CD14-positive monocyte (primary cell): Measurements from ENCODE around the gene MFN2. TPM values are rescaled to one million over a fixed set of nuclear protein-coding genes. Genes with fewer than 3 reads are reported as not detected.
A peak's percentile ranks its signal among the peaks of the same experiment; 100 is the strongest.

Source experiments
- DNase-seq, 3 donors: peaks; one replicate each; pipeline ENCODE4 v3.0.0-alpha.2; 2011 to 2022
- H2AFZ ChIP-seq: 2 replicates; pipeline ENCODE4 v1.6.0; 2012; ENCODE audit warnings: mild to moderate bottlenecking, low read depth, low read length, inconsistent platforms; ENCODE audit not compliant: insufficient read depth, poor library complexity, severe bottlenecking
- H3K27ac ChIP-seq, 2 donors: 1 replicate in 1 of 2; 2 replicates in 1 of 2; pipeline ENCODE4 v1.5.1; 2012 to 2013; ENCODE audit warnings: low read length in 2 of 2, control low read depth in 1 of 2, inconsistent platforms in 1 of 2, low read depth in 1 of 2, mild to moderate bottlenecking in 1 of 2
- H3K27me3 ChIP-seq, 2 donors: one replicate each; pipeline versions ENCODE4 v1.6.0 to v1.6.1; 2011 to 2013; ENCODE audit warnings: low read length in 2 of 2; ENCODE audit not compliant: control insufficient read depth in 2 of 2, insufficient read depth in 2 of 2
- H3K36me3 ChIP-seq, 2 donors: replicated peaks in 1 of 2; 1 replicate in 1 of 2; 2 replicates in 1 of 2; pipeline versions ENCODE4 v1.5.1 to v1.6.1; 2012 to 2013; ENCODE audit warnings: low read length in 2 of 2, control low read depth in 1 of 2, inconsistent platforms in 1 of 2, mild to moderate bottlenecking in 1 of 2; ENCODE audit not compliant: insufficient read depth in 2 of 2, control insufficient read depth in 1 of 2
- H3K4me1 ChIP-seq, 2 donors: 1 replicate in 1 of 2; 2 replicates in 1 of 2; pipeline versions ENCODE4 v1.5.1 to v1.6.1; 2012 to 2013; ENCODE audit warnings: low read length in 2 of 2, control low read depth in 1 of 2, inconsistent platforms in 1 of 2, mild to moderate bottlenecking in 1 of 2, moderate library complexity in 1 of 2; ENCODE audit not compliant: insufficient read depth in 2 of 2, control insufficient read depth in 1 of 2
- H3K4me2 ChIP-seq: replicated peaks from 2 replicates; pipeline ENCODE3; 2012; ENCODE audit warnings: low read length, moderate library complexity, mild to moderate bottlenecking; ENCODE audit not compliant: poor library complexity, severe bottlenecking; ENCODE audit errors: extremely low read depth
- H3K4me3 ChIP-seq, 3 experiments: fragments of 200-600 bp in 1 of 3; sonication (generic) in 1 of 3; replicated peaks in 1 of 3; 1 replicate in 2 of 3; 2 replicates in 1 of 3; pipeline ENCODE4 v1.5.1; 2011 to 2013; ENCODE audit warnings: low read length in 3 of 3, mild to moderate bottlenecking in 3 of 3, control low read depth in 2 of 3, low read depth in 2 of 3, inconsistent platforms in 1 of 3, moderate library complexity in 1 of 3
- H3K79me2 ChIP-seq: 2 replicates; pipeline ENCODE4 v1.6.0; 2012; ENCODE audit warnings: mild to moderate bottlenecking, control low read depth, inconsistent platforms, low read length, moderate library complexity; ENCODE audit not compliant: insufficient read depth
- H3K9ac ChIP-seq: 2 replicates; pipeline ENCODE4 v1.6.0; 2017; ENCODE audit warnings: low read length, mild to moderate bottlenecking; ENCODE audit not compliant: insufficient read depth, poor library complexity, severe bottlenecking
- H3K9me3 ChIP-seq, 2 donors: replicated peaks in 1 of 2; 1 replicate in 1 of 2; 2 replicates in 1 of 2; pipeline versions ENCODE4 v1.5.1 to v1.6.1; 2012 to 2013; ENCODE audit warnings: low read length in 2 of 2, control low read depth in 1 of 2; ENCODE audit not compliant: control insufficient read depth in 1 of 2, insufficient read depth in 1 of 2
- H4K20me1 ChIP-seq: 2 replicates; pipeline ENCODE4 v1.6.0; 2012; ENCODE audit warnings: mild to moderate bottlenecking, low read length, control low read depth, moderate library complexity; ENCODE audit not compliant: insufficient read depth
- H3K27ac Mint-ChIP-seq, 7 donors: one replicate each; pipeline ENCODE4 v1.8.0; 2020; ENCODE audit warnings: mild to moderate bottlenecking in 7 of 7, mixed read lengths in 7 of 7, moderate library complexity in 6 of 7, inconsistent platforms in 2 of 7
- H3K27me3 Mint-ChIP-seq, 3 donors: one replicate each; pipeline ENCODE4 v1.8.0; 2021 to 2022; ENCODE audit warnings: low read depth in 3 of 3, mild to moderate bottlenecking in 3 of 3, mixed read lengths in 3 of 3, moderate library complexity in 3 of 3, inconsistent platforms in 1 of 3
- H3K36me3 Mint-ChIP-seq, 2 donors: one replicate each; pipeline ENCODE4 v1.8.0; 2020; ENCODE audit warnings: mixed read lengths in 2 of 2, inconsistent platforms in 1 of 2, mild to moderate bottlenecking in 1 of 2
- H3K4me1 Mint-ChIP-seq: one replicate; pipeline ENCODE4 v1.8.0; 2020; ENCODE audit warnings: mild to moderate bottlenecking, mixed read lengths
- H3K4me3 Mint-ChIP-seq, 2 donors: one replicate each; pipeline ENCODE4 v1.8.0; 2020; ENCODE audit warnings: mild to moderate bottlenecking in 2 of 2, mixed read lengths in 2 of 2, moderate library complexity in 1 of 2
- H3K9me3 Mint-ChIP-seq, 7 donors: one replicate each; pipeline ENCODE4 v1.8.0; 2020 to 2022; ENCODE audit warnings: mixed read lengths in 7 of 7, mild to moderate bottlenecking in 6 of 7, moderate library complexity in 6 of 7, inconsistent platforms in 2 of 7
- WGBS: methylation state at CpG from one replicate; pipeline ENCODE4 v1.1.5; 2013; ENCODE audit warnings: missing lambda C conversion rate; ENCODE audit not compliant: insufficient coverage; 5-methylcytosine and 5-hydroxymethylcytosine counted together
- intact Hi-C, 2 donors: fragments of 100-400 bp; cut with micrococcal nuclease; formaldehyde crosslinking; loops; one replicate each; pipeline versions ENCODE4 v1.15.0 to v1.15.1; 2023
- polyA minus RNA-seq: library from RNA; depleted of rRNA, polyadenylated mRNA; stranded (reverse); fragments of >200 nt; gene quantifications from 2 replicates; pipeline ENCODE4 v1.2.3, GENCODE V29; 2012
- polyA plus RNA-seq, 3 donors: library from polyadenylated mRNA; depleted of rRNA in 1 of 3; unstranded in 2 of 3; stranded (reverse) in 1 of 3; fragments of 300-500 nt in 2 of 3; fragments of >200 nt in 1 of 3; fragmentation: Illumina TruSeq in 2 of 3; gene quantifications; 1 replicate in 2 of 3; 2 replicates in 1 of 3; pipeline ENCODE4 v1.2.3, GENCODE V29; 2012 to 2021
- total RNA-seq, 12 experiments: library from RNA in 1 of 12; stranded (reverse) in 1 of 12; fragments of 120-200 nt in 1 of 12; gene quantifications; one replicate each; pipeline ENCODE4 v1.2.4 and lab custom pipeline; 2013 to 2026; ENCODE audit warnings: mixed read lengths in 6 of 12, inconsistent platforms in 1 of 12
- TF ChIP-seq, protein P1 (sequence below): fragments of 200-600 bp; IDR thresholded peaks from one replicate; pipeline ENCODE4 v1.8.0; 2022; ENCODE audit warnings: antibody characterized with exemption, mild to moderate bottlenecking

The MFN2 gene
- total RNA-seq (2013): 38.5 TPM
- 10 to 100 TPM; 26.3 to 35.8 (median 30.3) TPM for polyA plus RNA-seq
- polyA minus RNA-seq: 27.0 and 43.1 TPM in 2 replicates
- 37.3 to 143 (median 91.3) reads per million in 11 experiments for total RNA-seq (lab: John Stamatoyannopoulos, UW)

DNA sequence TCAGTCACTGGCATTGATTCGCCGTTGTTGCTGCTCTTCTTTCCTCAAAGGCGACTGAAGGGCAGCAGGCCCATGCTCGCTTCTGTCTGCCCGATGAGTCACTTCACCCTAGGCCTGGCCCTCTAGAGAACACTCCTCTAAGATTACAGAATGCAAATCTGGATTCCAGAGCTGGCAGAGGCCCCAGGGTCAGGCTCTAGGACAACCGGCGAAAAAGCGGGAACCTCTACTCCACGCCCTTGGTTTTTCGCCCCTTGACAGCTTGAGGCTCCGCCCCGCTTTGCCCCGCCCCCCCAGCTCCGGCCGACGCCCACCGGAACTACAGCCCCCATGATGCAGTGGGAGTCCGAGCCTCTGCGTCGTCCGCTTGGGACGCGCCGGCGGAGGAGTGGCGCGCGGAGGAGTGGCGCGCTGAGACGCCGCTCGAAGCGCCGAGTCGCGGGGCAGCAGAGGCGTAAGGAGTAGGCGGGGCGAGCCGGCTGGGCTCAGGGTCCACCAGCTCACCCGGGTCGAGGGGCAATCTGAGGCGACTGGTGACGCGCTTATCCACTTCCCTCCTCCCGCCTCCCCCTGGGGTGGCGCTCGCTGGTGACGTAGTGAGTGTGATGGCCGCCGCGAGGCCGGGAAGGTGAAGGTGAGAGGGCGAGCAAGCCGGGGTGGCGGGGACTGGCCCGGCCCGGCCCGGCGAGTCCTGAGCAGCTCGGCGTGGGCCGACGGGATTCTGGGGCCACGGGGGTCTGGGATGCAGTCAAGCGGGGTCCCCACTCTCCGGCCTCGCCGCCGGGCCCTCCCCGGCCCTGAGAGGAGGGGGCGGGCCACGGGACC, at the start of gene MFN2:
Gene MFN2 (plus strand): TSS at position 594 of the 825 bp plus-strand sequence. CDS start 8,725 bp downstream, outside the sequence.
- peaks cover 36 to 44% of the 10 kb centered on the region in 2 donors for H3K36me3 Mint-ChIP-seq
- TF ChIP-seq, protein P1, sequence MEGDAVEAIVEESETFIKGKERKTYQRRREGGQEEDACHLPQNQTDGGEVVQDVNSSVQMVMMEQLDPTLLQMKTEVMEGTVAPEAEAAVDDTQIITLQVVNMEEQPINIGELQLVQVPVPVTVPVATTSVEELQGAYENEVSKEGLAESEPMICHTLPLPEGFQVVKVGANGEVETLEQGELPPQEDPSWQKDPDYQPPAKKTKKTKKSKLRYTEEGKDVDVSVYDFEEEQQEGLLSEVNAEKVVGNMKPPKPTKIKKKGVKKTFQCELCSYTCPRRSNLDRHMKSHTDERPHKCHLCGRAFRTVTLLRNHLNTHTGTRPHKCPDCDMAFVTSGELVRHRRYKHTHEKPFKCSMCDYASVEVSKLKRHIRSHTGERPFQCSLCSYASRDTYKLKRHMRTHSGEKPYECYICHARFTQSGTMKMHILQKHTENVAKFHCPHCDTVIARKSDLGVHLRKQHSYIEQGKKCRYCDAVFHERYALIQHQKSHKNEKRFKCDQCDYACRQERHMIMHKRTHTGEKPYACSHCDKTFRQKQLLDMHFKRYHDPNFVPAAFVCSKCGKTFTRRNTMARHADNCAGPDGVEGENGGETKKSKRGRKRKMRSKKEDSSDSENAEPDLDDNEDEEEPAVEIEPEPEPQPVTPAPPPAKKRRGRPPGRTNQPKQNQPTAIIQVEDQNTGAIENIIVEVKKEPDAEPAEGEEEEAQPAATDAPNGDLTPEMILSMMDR: no peak
- Histone ChIP-seq H3K36me3 (peaks cover 22 to 41% of the 10 kb centered on the region in 2 donors), H3K9ac (peak within 1 kb of the TSS; percentile 94), H3K4me1 (peaks cover 51 to 60% of the 10 kb centered on the region in 2 donors), H3K4me3 (peak within 1 kb of the TSS; percentile 74 to 91 (median 86)), H3K4me2 (peak within 1 kb of the TSS; percentile 97), H2AFZ (peak within 1 kb of the TSS; percentile 93), H3K79me2 (peaks cover 49% of the 10 kb centered on the region), H3K27me3 (no peaks in the 10 kb centered on the region), H3K27ac (peak within 1 kb of the TSS; percentile 73 to 97), H3K9me3 (no peaks in the 10 kb centered on the region), H4K20me1 (no peaks in the 10 kb centered on the region)
- H3K27me3 Mint-ChIP-seq: peaks cover 0 to 1% (median 0%) of the 10 kb centered on the region in 3 donors
- DNase-seq: peak; percentile 90 to 95 (median 92)
- under 1% methylated on average over 60 of the region's 74 CpGs for WGBS
- peaks cover 0 to 2% (median 0%) of the 10 kb centered on the region in 7 donors for H3K9me3 Mint-ChIP-seq
- peak within 1 kb of the TSS; percentile 91 to 97 (median 94) for H3K27ac Mint-ChIP-seq
- peak within 1 kb of the TSS; percentile 84 to 89 for H3K4me3 Mint-ChIP-seq
- H3K4me1 Mint-ChIP-seq: peaks cover 60% of the 10 kb centered on the region
- intact Hi-C loops: loop anchor here (5.0 to 10.0 kb wide), 4 partner anchors 37 to 175 kb away; partner anchors contain the start of genes CLCN6 (in 1 of the 2), MIIP (in 1 of the 2), MTHFR (in 1 of the 2) and PLOD1 (in 1 of the 2)
